Activated CD8-positive, alpha-beta memory T cell treated with anti-CD3 and anti-CD28 coated beads, Interleukin-2, amount 50 U/mL, for 1 hour (primary cell): ENCODE measurements around the gene ZCCHC14.

ENCODE experiments used
- DNase-seq: peaks from one replicate; pipeline ENCODE4 v3.0.0-alpha.2; 2020; ENCODE audit errors: extremely low read depth

The ZCCHC14 gene

DNA sequence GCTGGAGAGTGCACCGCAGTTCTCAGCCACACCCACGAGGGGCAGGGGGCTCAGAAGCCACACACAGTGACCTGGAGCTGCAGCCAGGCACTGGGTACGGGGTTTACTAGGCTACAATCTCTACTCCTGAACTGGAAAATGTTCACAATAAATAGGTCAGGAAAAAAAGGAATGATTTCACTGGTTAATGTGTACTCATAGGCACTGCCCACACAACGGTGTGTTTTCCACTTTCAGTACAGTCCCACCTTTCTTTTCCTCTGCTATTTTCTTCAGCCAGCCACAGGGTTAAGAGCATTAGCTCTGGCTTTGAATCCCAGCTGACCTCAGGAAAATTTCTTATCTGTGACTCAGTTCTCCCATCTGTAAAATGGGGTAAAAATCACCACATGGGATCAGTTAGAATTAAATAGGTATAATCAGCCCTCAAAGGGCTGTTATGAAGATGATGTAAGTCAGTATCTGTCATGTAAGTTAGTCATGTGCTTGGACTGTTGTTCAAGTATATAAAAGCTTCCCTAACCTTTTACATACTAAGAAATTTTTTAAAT lies 35.7 kb downstream of the ZCCHC14 start:
- no peak for DNase-seq

DNA sequence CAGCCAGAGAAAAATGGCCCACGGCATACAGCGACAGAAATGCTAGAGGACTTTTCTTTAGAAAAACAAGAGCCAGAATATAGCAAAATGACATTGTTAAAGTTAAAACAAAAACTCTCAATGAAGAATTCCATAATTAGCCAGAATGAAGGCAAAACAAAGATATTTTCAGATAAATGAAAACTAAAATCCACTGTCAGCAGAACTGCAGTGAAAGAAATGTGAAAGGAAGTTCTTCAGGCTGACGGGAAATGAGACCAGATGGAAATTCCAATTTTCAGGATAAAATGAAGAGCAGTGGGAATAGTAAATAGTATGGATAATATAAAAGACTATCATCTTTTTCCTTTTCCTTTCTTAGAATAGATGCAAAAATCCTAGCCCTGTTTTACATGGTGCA lies 38.4 kb downstream of the ZCCHC14 start:
- no peak for DNase-seq

DNA sequence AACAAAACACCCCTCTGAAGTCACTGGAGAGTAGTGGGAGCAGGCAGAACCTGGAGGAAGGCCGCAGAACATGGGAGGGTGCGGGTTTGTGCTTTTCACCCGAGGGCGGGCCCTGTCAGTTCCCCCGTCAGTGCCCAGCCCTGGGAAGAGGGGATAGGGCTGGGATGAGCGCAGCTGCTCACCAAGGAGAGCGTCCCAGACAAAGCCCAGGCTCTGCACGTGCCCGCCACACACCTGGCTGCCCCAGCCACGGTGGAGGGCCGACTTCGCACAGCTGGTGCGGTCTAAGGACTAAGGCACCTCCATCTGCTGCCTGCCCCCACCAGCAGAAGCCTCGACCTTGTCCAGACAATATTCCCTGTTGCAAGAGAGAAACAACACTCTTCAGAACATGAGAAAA lies 39.5 kb downstream of the ZCCHC14 start:
- no peak for DNase-seq

DNA sequence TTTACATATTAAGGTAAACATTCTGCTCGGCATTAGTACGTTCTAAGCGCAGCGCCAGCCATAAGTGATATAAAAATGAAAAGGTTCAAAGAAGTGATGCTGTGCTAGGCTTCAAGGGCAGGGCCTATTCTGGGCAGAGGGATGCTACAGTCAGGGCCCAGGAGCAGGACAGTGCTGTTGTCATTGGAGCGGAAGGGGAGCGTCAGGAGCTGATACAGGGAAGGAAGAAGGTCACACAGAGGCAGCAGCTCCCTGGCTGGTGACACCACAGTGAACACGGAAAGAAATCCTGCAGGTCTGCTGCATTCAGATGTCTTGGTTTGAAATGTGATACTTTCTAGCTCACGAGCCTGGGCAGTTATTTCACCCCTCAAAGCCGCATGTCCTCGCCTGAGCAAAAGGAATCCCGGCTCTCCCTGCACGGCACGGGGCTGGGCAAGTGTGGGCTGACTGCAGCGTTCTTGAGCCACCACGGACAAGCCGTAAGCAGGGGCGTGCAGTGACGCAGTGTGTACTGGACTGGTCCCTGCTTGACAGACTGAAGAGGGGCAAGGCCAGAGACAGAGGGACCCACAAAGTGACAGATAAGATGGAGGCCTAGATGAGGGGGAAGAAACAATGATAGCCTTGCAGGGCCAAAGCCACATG lies 41.1 kb downstream of the ZCCHC14 start:
- DNase-seq: no peak

DNA sequence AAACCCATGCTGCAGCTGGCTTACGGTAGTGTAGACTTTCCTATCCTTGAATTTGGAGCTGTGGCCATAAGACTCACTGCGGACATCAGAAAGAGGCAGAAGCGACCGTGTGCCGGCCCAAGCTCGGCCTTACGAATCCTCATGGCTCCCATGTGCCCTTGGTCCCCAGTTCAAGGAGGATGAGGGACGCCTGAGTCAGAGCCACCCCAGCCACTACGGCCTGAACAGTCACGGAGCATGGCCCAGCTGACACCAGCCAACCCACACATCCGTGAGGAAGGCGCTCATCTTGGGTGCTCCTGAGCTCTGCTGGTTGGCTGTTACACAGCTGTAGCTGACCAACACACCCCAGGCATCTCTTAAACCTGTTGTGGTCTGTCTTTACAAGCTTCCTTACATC lies 44.0 kb downstream of the ZCCHC14 start:
- no peak for DNase-seq

DNA sequence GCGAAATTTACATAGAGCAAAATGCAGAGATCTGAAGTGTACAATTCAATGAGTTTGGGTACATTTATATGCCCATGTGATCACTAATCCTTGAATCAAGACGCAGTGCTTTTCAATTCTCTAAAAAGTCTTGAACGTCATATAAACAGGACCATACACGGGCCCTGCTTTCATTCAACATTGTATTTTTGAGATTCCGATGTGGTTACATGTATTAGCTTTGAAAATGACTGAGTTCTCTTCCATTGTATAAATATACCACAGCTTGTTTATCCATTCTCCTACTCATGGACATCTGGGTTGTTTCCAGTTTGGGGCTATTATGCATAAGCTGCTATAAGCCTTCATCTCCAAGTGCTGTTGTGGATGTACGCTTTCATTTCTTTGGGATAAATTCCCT lies 45.5 kb downstream of the ZCCHC14 start:
- DNase-seq: no peak

DNA sequence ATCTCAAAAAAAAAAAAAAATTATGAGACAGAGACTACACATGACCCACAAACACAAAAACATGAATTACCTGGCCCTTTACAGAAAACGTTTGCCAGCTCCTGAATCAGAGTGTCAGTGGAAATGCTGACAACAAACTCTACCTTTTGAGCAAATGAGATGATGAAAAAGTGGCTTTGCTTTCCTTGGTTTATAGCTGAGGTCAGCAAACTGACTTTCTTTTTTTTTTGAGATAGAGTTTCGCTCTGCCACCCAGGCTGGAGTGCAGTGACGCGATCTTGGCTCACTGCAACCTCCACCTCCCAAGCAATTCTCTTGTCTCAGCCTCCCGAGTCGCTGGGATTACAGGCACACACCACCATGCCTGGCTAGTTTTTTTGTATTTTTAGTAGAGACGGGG lies 46.3 kb downstream of the ZCCHC14 start:
- DNase-seq: no peak

DNA sequence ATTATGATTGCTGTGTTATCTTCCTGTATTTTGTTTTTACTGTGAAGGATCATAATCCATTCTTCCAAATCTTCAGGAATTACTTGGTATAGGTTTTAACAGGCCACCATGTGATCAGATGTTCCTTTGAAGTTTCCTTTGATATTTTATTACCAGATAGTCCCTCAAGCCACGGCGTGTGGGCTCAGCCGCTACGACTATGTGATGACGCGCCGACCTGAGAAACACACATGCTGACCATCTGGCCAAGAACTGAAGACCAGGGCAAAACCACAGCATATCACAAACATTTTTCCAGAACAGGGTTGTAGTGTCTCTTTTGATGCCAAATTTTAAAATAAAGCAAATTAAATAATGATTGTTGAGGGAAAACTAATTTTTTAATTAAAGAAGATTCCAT lies 47.3 kb downstream of the ZCCHC14 start:
- DNase-seq: no peak

DNA sequence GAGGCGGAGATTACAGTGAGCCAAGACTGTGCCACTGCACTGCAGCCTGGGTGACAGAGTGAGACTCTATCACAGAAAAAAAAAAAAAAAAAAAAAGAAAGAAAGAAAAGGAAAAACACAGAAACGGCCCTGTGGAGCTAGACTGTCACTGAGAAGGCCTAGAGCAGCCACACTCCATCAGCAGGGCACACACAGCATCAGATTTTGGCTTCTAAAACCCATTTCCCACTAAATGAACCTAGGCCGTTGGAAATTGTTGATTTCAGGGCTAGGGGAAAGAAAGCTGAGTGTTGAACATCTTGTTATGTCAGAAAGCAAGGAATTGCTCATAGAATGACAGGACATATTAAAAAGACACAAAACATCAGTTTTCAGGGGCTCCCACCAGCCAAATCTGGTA lies 48.9 kb downstream of the ZCCHC14 start:
- no peak for DNase-seq

DNA sequence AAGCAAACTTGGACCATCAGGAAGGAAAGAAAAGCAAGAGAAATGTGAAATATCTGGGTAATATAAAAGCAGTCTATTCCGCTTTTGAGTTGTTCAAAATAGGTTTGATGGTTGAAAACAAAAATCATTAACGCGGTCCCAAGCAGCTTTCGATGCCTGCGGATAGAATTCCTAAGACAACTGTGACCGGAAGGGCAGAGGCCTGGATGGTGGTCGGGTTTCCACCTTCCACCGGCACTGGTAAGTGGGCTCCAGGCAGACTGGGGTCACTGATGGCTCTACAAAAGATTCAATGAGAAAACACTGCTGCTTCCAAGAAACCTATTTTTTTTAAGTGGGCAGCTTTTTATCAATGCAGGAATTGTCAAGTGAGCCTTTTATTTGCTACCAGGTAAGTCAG lies 49.8 kb downstream of the ZCCHC14 start:
- no peak for DNase-seq

DNA sequence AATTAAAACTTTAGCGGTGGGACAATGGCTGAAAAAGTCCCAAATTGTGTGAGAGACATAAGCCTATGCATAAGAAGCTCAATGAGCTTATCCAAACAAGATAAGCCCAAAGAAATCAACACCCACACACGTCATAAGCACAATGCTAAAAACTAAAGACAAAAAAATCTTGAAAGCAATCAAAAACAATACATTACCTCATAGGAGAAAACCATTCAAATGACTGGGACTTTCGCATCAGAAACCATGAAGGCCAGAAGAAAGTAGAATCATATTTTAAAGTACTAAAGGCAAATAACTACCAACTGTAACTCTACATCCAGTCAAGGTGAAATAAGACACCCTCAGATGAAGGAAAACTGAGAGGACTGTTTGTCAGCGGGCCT lies 50.2 kb downstream of the ZCCHC14 start:
- no peak for DNase-seq

DNA sequence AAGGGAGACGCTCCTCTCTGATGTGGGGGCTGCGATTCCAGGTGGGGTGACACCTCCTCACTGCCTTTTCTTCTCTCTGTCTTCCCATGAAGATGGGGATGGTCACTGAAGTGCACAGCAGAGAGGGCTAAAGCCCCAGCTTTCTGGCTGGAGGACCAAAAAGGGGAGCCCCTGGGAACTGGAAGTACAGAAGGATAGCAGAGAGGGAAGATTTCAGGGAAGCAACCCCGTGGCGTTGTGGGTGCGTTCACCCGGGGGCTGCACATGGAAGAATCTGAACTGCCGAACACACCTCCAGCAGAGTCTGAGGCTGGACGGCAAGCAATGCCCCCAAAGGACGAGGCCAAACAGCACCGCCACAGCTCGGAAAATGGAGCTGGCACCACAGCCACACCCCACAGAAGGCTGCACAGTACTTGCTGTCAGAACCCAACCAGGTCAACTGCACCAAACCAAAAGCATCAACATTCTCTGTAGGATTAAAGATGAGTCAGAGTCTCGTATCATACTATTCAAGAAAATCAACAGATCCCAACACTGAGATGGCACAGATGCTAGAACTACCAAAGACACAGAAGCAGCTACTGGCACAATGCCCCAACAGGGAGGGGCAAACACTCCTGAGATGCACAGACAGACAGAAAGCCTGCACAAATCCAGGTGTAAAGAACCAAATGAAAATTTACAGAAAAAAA lies 50.8 kb downstream of the ZCCHC14 start:
- no peak for DNase-seq

DNA sequence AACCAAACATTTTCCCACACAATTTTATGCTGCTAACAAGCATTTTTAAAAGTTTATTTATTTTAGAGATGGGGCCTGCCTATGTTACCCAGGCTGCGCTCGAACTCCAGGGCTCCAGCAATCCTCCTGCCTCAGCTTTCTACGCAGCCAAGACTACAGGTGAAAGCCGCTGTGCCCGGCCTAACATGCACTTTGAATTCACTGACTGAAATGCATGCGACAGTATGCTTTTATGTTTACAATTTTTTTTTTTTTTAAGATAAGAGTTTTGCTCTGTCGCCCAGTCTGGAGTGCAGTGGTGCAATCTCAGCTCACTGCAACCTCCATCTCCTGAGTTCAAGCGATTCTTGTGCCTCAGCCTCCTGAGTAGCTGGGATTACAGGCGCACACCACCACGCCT lies 52.9 kb downstream of the ZCCHC14 start:
- DNase-seq: no peak

DNA sequence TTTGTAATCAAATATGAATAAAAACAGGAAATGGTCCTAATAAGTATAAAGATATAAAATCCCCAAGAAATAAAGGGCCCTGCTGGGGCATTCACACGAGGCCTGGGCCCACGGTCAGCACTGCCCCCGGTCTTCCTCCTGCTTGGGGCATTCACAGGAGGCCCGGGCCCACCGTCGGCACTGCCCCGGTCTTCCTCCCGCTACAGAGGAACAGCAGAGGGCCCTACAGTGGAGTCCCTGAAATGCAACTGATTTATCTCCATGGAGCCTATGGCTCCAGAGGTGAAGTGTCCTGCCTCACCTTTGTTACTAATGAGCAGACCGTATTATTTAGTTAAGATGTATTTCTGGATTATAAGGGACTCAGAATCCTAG lies 54.2 kb downstream of the ZCCHC14 start:
- DNase-seq: no peak

DNA sequence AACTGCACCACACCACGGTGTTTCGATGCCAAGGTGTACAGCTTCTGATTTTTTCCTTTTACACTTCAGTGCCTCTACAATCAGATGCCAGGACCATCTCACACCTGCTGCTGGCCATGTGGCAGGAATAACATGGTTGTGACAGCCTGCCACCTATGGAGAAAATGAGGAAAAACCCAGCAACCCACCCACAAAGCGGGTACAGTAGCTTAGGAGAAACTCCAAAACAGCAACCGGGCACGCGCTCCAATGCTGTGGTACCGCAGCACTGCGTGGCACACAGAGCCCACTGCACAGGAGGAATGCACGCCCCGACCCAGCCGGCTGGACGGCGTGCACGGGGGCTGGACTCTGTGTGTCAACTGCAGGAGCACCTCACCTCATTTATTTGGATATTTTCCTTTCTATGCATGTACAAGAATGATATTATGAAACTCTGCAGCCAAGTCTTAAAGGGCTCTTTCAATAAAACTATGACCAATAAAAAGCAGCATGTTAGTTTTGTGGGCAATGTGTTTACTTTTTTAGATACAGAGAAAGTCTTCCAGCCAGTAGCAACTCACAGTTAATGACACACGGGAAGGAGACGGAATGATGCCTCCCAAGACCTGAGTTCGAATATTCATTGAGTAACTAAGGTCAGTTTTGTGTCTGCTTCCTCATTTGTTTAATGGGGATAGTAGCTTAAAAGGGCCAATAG lies 54.8 kb downstream of the ZCCHC14 start:
- no peak for DNase-seq

DNA sequence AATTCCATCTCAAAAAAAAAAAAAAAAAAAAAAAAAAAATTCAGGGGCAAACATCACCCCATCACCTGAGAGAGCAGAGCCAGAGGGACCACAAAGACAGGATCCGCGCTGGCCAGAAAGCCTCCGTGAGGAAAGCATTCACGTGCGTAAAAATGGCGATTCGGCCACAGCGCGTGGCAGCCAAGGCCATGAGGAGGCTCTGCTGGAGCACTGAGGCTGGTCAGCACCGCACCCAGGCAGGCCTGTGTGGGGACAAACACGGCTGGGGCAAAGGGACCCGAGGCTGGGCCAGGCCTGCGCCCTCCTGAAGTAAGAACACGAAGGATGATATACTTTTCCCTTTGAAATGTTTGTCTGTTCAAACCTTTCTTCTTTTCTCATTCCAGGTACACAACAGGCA lies 55.5 kb downstream of the ZCCHC14 start:
- DNase-seq: no peak

DNA sequence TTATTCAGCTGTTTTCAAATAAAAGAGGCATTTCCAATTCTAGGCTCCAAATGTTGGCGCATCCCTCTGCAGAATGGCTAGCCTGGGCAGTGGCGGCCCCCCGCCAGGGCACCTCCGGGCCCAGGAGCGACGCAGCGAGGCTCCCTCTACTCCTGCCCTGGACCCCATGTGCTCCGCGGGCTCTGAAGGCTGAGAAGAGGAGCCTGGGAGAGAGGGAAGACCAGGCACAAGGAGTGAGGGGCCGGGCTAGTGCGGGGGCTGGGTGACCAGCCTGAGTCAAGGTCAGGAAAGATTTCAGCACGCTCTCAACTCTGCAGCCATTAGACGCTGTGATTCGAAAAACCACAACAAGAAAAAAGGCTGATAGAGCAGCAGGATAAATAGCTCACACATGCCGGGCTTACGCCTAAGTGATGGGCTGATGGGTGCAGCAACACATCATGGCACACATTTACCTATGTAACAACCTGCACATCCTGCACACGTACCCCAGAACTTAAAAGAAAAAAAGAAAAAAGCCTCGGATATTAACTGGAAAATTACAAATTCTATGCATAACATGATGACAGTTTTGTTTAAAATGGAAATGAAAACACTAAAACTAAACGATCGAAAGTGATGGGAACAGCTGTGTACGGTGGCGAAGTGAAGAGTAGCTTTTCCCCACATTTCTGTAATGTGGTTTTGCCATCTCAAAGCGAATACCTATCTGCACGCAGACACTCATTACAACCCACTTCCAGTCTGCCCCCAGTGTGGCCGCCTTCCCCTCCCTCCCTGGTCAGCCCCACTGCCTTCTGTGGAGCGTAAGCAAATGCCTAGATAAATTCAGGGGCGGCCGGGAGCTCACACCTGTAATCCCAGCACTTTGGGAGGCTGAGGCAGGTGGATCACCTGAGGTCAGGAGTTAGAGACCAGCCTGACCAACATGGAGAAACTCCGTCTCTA lies 56.3 kb downstream of the ZCCHC14 start:
- DNase-seq: no peak

DNA sequence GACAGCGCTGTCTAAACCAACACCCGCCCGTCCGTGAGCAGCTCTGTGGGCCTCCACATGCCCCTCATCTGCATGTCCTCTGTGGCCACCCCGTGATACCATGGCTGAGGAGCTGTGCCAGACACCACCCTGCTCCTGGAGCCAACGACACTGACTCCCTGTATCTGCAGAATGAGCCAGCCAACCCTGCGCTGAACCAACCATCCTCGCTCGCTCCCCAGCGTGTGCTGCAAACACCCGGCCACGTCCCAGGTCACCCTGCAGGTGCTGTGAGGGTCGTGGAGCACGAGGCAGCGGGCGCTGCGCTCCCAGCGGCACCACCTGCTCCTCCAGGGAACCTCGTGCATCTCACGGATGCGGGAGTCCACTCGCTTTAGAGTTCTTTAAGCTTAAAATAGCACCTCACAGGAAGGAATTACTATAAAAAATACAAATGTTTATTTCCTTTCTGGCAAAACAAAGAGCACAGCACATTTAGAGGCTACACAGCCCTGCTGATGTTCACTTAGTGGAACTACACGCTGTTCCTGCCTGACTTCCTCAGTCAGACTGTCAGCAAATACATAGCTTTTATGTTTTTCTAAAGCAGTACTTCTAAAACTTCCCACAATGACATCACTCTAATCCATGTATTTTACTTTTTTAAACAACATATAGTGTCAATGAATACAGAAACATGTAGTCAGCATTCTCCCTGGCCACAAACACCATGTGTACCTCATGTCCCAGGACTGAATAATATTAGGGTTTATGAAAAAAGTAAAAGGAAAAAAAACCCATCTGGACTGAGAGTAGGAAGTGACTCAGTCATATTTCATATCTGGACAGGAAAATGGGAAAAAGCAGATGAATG lies 57.2 kb downstream of the ZCCHC14 start:
- DNase-seq: no peak

DNA sequence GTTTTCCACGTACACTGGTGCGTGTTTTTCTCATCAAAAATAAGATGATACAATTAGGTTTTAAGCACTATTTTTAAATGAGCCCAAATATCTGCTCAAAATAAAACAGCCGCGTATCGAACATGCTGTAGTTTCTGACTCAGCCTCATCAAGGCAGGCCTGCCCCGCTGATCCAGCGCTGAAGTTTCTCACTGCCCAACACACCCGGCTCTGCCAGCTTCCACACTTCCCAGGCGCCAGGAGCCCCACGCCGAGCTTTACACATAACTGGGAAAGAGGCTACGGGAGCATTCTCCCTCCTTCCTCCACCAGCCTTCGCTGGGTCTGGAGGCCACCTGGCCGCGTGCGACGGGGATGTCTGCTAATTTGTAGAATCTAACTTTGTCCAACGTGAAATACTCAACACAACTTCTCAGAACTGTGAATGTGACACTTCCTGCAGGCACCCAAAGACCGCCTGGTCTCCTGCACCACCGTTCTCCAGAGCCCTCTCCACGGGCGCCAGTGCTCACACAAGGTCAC lies 58.6 kb downstream of the ZCCHC14 start:
- DNase-seq: no peak

DNA sequence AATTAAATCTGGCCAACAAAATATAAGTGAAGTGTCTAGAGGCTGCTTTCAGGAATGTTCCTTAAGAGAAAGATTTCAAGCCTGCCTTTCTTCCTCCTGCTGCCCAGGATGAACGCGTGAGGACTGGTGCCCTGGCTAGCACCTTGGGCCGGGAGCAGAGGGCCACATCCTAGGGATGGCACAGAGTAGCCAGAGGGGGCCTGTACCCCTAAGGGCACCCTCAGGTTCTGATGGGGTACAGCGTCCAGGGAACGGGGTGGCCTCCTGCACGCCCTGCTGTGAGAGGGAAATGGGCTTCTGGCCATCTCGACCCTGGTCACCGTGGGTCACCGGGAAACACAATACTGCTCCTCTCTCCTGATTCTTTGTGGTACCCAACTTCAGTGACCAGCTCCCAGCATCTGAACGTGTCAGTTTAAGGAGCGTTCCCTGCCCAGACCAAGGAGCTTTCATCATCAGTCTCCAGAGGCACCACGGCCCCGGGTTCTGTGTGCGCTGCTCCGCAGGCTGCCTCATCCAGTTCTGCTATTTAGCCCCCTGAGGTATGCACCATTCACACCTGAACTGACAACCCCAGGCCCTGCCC lies 60.4 kb downstream of the ZCCHC14 start:
- DNase-seq: no peak
